Peyer's patch (tissue), 4 donors: Measurements from ENCODE around the gene SSPN.

ENCODE experiments used
- CTCF ChIP-seq, 6 experiments: fragments of 450-650 bp in 4 of 6; fragments of 200-600 bp in 2 of 6; sonication (generic) in 1 of 6; IDR thresholded peaks; one replicate each; pipeline ENCODE4 v1.5.1; 2017 to 2019; ENCODE audit warnings: antibody characterized with exemption in 6 of 6, mild to moderate bottlenecking in 3 of 6, moderate library complexity in 1 of 6
- POLR2A ChIP-seq, 2 donors: fragments of 450-650 bp; IDR thresholded peaks; one replicate each; pipeline ENCODE4 v1.5.1; 2017; ENCODE audit warnings: antibody characterized with exemption in 2 of 2, mild to moderate bottlenecking in 2 of 2, moderate library complexity in 2 of 2

GRCh38 chr12:26152507-26153102, 42.8 kb upstream of the SSPN start:
- TF ChIP-seq CTCF (IDR thresholded peaks at IDR 0.05) (no peak), POLR2A (IDR thresholded peaks at IDR 0.05) (no peak)
